PFSK-1 (cell line): ENCODE measurements around the gene NCOR1.

ENCODE experiments used
- POLR2AphosphoS5 ChIP-seq: IDR thresholded peaks from 2 replicates; pipeline ENCODE4 v1.6.1; 2012; ENCODE audit warnings: low read depth, mild to moderate bottlenecking, control low read depth, low read length, moderate library complexity
- REST ChIP-seq, 2 experiments: IDR thresholded peaks; 2 replicates each; pipeline versions ENCODE4 v1.6.1 to v1.8.0; 2011 to 2012; ENCODE audit warnings: low read depth in 2 of 2, low read length in 2 of 2, control low read depth in 1 of 2, inconsistent platforms in 1 of 2, mild to moderate bottlenecking in 1 of 2, moderate library complexity in 1 of 2; ENCODE audit not compliant: insufficient read depth in 1 of 2
- TAF1 ChIP-seq: IDR thresholded peaks from 2 replicates; pipeline ENCODE4 v1.6.1; 2012; ENCODE audit warnings: low read length, control low read depth, borderline replicate concordance; ENCODE audit not compliant: insufficient read depth

GRCh38 chr17:16150251-16150856 is 65.0 kb downstream of the NCOR1 start:
- no peak for TF ChIP-seq POLR2AphosphoS5
- no peak for TF ChIP-seq REST (IDR thresholded peaks at IDR 0.05; ENCODE audit: insufficient read depth in 1 of 2, low read depth in 2 of 2, low read length in 2 of 2)
- no peak for TF ChIP-seq TAF1
